Measurements from ENCODE around the gene RHAG. TPM values are rescaled to one million over a fixed set of nuclear protein-coding genes. Genes with fewer than 3 reads are reported as not detected.

RHAG gene
- total RNA-seq, 1 experiment from 2014 or later, result 0.57 TPM

DNA sequence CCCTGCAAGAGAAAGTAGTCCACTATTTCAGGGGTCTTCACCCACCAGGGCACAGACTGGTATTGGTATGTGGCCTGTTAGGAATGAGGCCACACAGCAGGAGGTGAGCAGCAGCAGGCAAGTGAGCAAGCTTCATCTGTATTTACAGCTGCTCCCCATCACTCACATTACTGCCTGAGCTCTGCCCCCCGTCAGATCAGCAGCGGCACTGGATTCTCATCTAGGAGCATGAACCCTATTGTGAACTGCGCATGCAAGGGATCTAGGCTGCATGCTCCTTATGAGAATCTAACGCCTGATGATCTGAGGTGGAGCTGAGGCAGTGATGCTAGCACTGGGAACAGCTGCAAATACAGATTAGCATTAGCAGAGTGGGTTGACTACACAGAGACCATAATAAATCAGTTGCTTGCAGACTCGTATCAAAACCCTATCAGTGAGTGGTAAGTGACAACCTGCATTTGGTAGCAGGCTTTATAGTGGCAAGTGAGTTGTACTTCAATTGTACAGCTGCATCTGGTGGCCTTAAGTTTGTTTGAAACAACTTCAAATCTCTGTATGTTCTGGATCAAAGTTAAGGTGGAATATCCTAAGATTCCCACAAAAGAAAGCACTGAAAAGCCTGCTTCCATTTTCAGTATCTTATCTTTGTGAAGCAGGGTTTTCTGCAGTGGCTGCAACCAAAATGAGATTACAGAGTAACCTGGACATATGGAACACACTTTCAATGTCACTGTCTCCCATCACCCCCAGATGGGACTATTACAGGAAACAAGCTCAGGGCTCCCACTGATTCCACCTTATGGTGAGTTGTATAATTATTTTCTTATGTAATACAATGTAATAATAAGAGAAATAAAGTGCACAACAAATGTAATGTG lies 73.4 kb downstream of the RHAG start:
- no peak overlapping the region for H3K27ac ChIP-seq (ENCODE audit: low read depth, low read length)
- no peak overlapping the region for H3K4me2 ChIP-seq (ENCODE audit: low read length)
- ChIA-PET CTCF (no interaction called here), RAD21 (ENCODE audit: low non-redundant PET in 1 of 2, low total read pairs in 2 of 2, uncharacterized antibody in 2 of 2, unreplicated experiment in 2 of 2) (no interaction called here), POLR2A (interaction anchor here (0.9 to 1.2 kb wide), 2 partner anchors 10 to 11 kb away, joined by 3 read pairs; no protein-coding TSS in a partner anchor)
- H2AFZ ChIP-seq (ENCODE audit: low read depth, low read length, poor library complexity, severe bottlenecking), result no peak overlapping the region
- DNase-seq (ENCODE audit: low read depth, low spot score) (no peak), ATAC-seq (no peak)
- intact Hi-C loops (cut with micrococcal nuclease), result no loop called here
- no peak overlapping the region for H3K9ac ChIP-seq (ENCODE audit: low read length)
- no peaks in the 10 kb centered on the region for H3K9me2 ChIP-seq (ENCODE audit: insufficient read depth)
- H3K79me2 ChIP-seq (ENCODE audit: insufficient read depth, low read length), result no peaks in the 10 kb centered on the region
- no peak for TF ChIP-seq TCF7L2 (IDR thresholded peaks at IDR 0.05; ENCODE audit: borderline replicate concordance, extremely low read depth, insufficient read depth, insufficient read length)
- no peak for TF ChIP-seq ELF1 (IDR thresholded peaks at IDR 0.05; ENCODE audit: borderline replicate concordance, low read depth)
- no peak for TF ChIP-seq JUND (IDR thresholded peaks at IDR 0.05)
- no peak for TF ChIP-seq ZFX (IDR thresholded peaks at IDR 0.05)
- TF ChIP-seq YY1 (IDR thresholded peaks at IDR 0.05; ENCODE audit: extremely low read depth, insufficient replicate concordance, low read depth, low read length), result no peak
- no peak for TF ChIP-seq POLR2AphosphoS5 (IDR thresholded peaks at IDR 0.05; ENCODE audit: low read depth, low read length)
- no peak for TF ChIP-seq EGR1 (IDR thresholded peaks at IDR 0.05; ENCODE audit: low read depth)
- TF ChIP-seq ZNF274 (IDR thresholded peaks at IDR 0.05; ENCODE audit: low read depth, low read length), result no peak
- TF ChIP-seq FOSL1 (IDR thresholded peaks at IDR 0.05; ENCODE audit: low read depth), result no peak
- no peak for TF ChIP-seq CBX3 (IDR thresholded peaks at IDR 0.05; ENCODE audit: low read depth)
- TF ChIP-seq, protein P1, sequence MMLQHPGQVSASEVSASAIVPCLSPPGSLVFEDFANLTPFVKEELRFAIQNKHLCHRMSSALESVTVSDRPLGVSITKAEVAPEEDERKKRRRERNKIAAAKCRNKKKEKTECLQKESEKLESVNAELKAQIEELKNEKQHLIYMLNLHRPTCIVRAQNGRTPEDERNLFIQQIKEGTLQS (IDR thresholded peaks at IDR 0.05), result no peak
- TF ChIP-seq EZH2phosphoT487 (IDR thresholded peaks at IDR 0.05; ENCODE audit: borderline replicate concordance), result no peak
- TF ChIP-seq CTCF (IDR thresholded peaks at IDR 0.05 in 2 of 3, conservative IDR thresholded peaks at IDR 0.05 in 1 of 3; ENCODE audit: borderline replicate concordance in 1 of 3, insufficient read depth in 1 of 3, low read depth in 2 of 3, low read length in 2 of 3), result no peak
- TF ChIP-seq POLR2A (IDR thresholded peaks at IDR 0.05; ENCODE audit: borderline replicate concordance, extremely low read depth, insufficient read depth, insufficient read length), result no peak
- TF ChIP-seq CEBPB (IDR thresholded peaks at IDR 0.05; ENCODE audit: low read depth), result no peak
- no peak for TF ChIP-seq SP1 (IDR thresholded peaks at IDR 0.05; ENCODE audit: low read depth)
- TF ChIP-seq, protein P2, sequence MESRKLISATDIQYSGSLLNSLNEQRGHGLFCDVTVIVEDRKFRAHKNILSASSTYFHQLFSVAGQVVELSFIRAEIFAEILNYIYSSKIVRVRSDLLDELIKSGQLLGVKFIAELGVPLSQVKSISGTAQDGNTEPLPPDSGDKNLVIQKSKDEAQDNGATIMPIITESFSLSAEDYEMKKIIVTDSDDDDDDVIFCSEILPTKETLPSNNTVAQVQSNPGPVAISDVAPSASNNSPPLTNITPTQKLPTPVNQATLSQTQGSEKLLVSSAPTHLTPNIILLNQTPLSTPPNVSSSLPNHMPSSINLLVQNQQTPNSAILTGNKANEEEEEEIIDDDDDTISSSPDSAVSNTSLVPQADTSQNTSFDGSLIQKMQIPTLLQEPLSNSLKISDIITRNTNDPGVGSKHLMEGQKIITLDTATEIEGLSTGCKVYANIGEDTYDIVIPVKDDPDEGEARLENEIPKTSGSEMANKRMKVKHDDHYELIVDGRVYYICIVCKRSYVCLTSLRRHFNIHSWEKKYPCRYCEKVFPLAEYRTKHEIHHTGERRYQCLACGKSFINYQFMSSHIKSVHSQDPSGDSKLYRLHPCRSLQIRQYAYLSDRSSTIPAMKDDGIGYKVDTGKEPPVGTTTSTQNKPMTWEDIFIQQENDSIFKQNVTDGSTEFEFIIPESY (IDR thresholded peaks at IDR 0.05; ENCODE audit: extremely low read depth, insufficient replicate concordance, low read length), result no peak
- H4K20me1 ChIP-seq (ENCODE audit: insufficient read depth), result no peaks in the 10 kb centered on the region
- no peaks in the 10 kb centered on the region for H3K9me3 ChIP-seq (ENCODE audit: control insufficient read depth in 1 of 2, insufficient read depth in 1 of 2, low read depth in 1 of 2, low read length in 2 of 2)
- H3K27me3 ChIP-seq (ENCODE audit: insufficient read depth, low read length), result no peaks in the 10 kb centered on the region
- BruUV-seq (replicated peaks), result no TSS peak
- H3K4me1 ChIP-seq (ENCODE audit: control insufficient read depth in 1 of 2, insufficient read depth in 2 of 2, low read length in 2 of 2), result peaks cover 14 to 16% of the 10 kb centered on the region in 2 experiments
- H3K4me3 ChIP-seq (replicated peaks in 1 of 2; ENCODE audit: low read depth in 1 of 2, low read length in 2 of 2), result no peak overlapping the region
- peaks cover 0 to 2% of the 10 kb centered on the region in 2 experiments; a peak in 1 of 4 replicates for H3K36me3 ChIP-seq (ENCODE audit: control insufficient read depth in 1 of 2, insufficient read depth in 2 of 2, low read length in 2 of 2)
